H1 (cell line): ENCODE measurements around the gene TMEM187. TPM values are rescaled to one million over a fixed set of nuclear protein-coding genes. Genes with fewer than 3 reads are reported as not detected.

Experiments used
- ASH2L ChIP-seq: fragments of 200-600, 300-600 bp; sonication (generic); IDR thresholded peaks from one replicate; pipeline ENCODE4 v1.7.1; 2017; ENCODE audit warnings: low read length
- CBX8 ChIP-seq: fragments of 300-800, 300-1000 bp; sonication (generic); IDR thresholded peaks from 2 replicates; pipeline ENCODE4 v1.7.1; 2016; ENCODE audit warnings: low read depth, low read length, borderline replicate concordance
- FOSL1 ChIP-seq: IDR thresholded peaks from 2 replicates; pipeline ENCODE4 v1.6.1; 2011; ENCODE audit warnings: mild to moderate bottlenecking, low read depth, low read length, moderate library complexity; ENCODE audit not compliant: insufficient read depth
- HDAC2 ChIP-seq, 2 experiments: fragments of 300-600 bp in 1 of 2; sonication (generic) in 1 of 2; IDR thresholded peaks; 2 replicates each; pipeline ENCODE4 v1.6.1; 2011 to 2012; ENCODE audit warnings: low read depth in 2 of 2, low read length in 2 of 2, mild to moderate bottlenecking in 2 of 2, moderate library complexity in 2 of 2, borderline replicate concordance in 1 of 2, inconsistent platforms in 1 of 2
- KDM4A ChIP-seq: IDR thresholded peaks from one replicate; pipeline ENCODE4 v1.7.1; 2012; ENCODE audit warnings: low read depth, mild to moderate bottlenecking, moderate library complexity, low read length, inconsistent platforms; ENCODE audit not compliant: severe bottlenecking
- POLR2A ChIP-seq, 2 experiments: IDR thresholded peaks; 1 replicate in 1 of 2; 2 replicates in 1 of 2; pipeline ENCODE4 v1.6.1; 2011; ENCODE audit warnings: low read depth in 2 of 2, low read length in 2 of 2, mild to moderate bottlenecking in 2 of 2; ENCODE audit errors: control extremely low read depth in 1 of 2
- POU5F1 ChIP-seq: IDR thresholded peaks from 2 replicates; pipeline ENCODE4 v1.6.1; 2011; ENCODE audit warnings: low read depth, mild to moderate bottlenecking, low read length, moderate library complexity
- SP4 ChIP-seq: IDR thresholded peaks from 2 replicates; pipeline ENCODE4 v1.6.1; 2012; ENCODE audit warnings: low read length, inconsistent platforms
- polyA plus RNA-seq, 7 experiments: library from polyadenylated mRNA; depleted of rRNA in 3 of 7; stranded (reverse) in 5 of 7; unstranded in 2 of 7; fragments of >200 nt in 5 of 7; fragments of 200-250 nt in 2 of 7; gene quantifications; 1 replicate in 5 of 7; 2 replicates in 1 of 7; 4 replicates in 1 of 7; pipeline versions ENCODE4 v1.2.1 to v1.2.3, GENCODE V29; 2011 to 2013; ENCODE audit warnings: missing spikeins in 2 of 7, mixed read lengths in 2 of 7
- total RNA-seq: library from RNA; stranded (reverse); fragmentation: NEBNext Ultra II Directional; extraction: Animal tissue kit (Norgen Biotek cat#: 25700); gene quantifications from 2 replicates; pipeline ENCODE4 v1.2.1, GENCODE V29; 2021
- TF ChIP-seq, protein P1 (sequence below): IDR thresholded peaks from 2 replicates; pipeline ENCODE4 v1.6.1; 2011; ENCODE audit warnings: low read depth, mild to moderate bottlenecking, low read length; ENCODE audit not compliant: insufficient read depth

The TMEM187 gene
- total and polyA plus RNA-seq, 2 of the 8 experiments (the other 6 are each of a cell fraction or from before 2014, with no cell fraction given) = 5.0 to 14.5 TPM

DNA sequence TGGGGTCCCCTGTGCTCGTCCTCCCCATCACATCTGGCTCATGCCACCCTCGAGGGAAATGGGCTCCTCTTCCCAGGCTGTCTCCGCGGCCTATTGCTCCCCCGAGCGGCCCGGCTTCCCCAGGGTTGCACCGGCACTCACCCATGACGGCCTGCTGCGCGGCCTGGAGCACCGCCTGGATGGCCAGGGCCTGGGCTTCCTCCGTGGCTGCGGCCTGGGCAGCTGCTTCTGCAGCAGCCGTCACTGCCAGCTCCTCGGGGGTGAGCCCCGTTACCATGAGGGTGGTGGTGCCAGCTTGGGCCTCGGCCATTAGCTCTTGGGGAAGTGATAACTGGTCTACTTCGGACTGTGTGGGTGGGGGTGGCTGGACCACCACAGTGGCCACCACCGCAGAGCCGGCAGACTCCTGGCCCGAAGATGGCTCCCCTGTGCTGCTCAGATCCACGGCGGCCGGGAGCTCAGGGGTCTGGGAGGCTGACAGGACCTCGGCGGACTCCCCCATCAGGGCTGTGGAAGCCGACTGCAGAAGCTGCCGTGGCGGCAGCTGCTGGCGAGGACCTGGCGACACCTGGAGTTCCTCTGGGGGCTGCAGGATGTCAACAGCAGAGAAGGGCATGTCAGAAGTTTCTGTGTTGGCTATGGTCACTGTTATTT, 20.1 kb upstream of the TMEM187 start (continued):
- TF ChIP-seq CBX8 (no peak), FOSL1 (no peak), POLR2A (IDR thresholded peaks at IDR 0.05; ENCODE audit: control extremely low read depth in 1 of 2, low read depth in 2 of 2, low read length in 2 of 2) (no peak), KDM4A (no peak), SP4 (no peak), HDAC2 (IDR thresholded peaks at IDR 0.05; ENCODE audit: borderline replicate concordance in 1 of 2, low read depth in 2 of 2, low read length in 2 of 2) (no peak), POU5F1 (no peak), ASH2L (no peak)
- TF ChIP-seq, protein P1, sequence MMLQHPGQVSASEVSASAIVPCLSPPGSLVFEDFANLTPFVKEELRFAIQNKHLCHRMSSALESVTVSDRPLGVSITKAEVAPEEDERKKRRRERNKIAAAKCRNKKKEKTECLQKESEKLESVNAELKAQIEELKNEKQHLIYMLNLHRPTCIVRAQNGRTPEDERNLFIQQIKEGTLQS = no peak
